Mammary epithelial cell (primary cell): Measurements from ENCODE around the gene KLB.

Experiments
- EZH2 ChIP-seq: IDR thresholded peaks from 2 replicates; pipeline ENCODE4 v1.6.1; 2012; ENCODE audit warnings: low read length, inconsistent platforms, borderline replicate concordance
- TF ChIP-seq, protein P1 (sequence below), 2 donors: IDR thresholded peaks in 1 of 2; conservative IDR thresholded peaks in 1 of 2; 2 replicates each; pipeline ENCODE4 v1.5.1; 2011 to 2012; ENCODE audit warnings: inconsistent platforms in 2 of 2, low read length in 2 of 2, mild to moderate bottlenecking in 2 of 2, control low read depth in 1 of 2, low read depth in 1 of 2; ENCODE audit not compliant: insufficient read depth in 1 of 2; ENCODE audit errors: extremely low read depth in 1 of 2

DNA sequence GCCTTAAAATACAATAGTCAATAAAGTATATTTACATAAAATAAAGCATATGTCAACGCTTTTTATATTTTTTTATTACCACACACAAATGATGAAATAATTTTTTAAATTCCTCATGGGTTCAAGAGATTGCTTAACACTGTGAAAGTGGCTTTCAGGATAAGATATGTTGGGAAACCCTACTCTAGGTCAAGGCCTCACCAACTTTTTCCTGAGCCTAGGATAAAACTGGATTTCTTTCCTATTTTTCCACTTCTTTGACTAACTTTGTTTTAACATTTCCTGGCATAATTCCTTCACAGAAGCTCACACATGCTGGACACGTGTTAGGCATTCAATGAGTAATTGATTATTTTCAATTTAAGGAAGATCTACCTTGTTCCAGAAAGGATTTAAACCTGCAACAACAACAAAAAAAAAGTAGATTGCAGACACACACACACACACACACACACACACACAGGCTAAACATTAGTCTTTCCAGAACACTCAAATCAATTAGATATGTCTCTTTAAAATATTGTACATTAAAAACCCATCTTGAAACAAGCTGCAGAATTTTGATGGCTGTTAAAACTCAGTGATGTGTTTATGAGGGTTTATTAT is 9.1 kb downstream of the KLB start:
- TF ChIP-seq, protein P1, sequence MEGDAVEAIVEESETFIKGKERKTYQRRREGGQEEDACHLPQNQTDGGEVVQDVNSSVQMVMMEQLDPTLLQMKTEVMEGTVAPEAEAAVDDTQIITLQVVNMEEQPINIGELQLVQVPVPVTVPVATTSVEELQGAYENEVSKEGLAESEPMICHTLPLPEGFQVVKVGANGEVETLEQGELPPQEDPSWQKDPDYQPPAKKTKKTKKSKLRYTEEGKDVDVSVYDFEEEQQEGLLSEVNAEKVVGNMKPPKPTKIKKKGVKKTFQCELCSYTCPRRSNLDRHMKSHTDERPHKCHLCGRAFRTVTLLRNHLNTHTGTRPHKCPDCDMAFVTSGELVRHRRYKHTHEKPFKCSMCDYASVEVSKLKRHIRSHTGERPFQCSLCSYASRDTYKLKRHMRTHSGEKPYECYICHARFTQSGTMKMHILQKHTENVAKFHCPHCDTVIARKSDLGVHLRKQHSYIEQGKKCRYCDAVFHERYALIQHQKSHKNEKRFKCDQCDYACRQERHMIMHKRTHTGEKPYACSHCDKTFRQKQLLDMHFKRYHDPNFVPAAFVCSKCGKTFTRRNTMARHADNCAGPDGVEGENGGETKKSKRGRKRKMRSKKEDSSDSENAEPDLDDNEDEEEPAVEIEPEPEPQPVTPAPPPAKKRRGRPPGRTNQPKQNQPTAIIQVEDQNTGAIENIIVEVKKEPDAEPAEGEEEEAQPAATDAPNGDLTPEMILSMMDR (conservative IDR thresholded peaks at IDR 0.05 in 1 of 2, IDR thresholded peaks at IDR 0.05 in 1 of 2; ENCODE audit: extremely low read depth in 1 of 2, insufficient read depth in 1 of 2, low read depth in 1 of 2, low read length in 2 of 2): no peak
- no peak for TF ChIP-seq EZH2
